Stimulated activated memory B cell treated with anti-CD40 and anti-IgM and Interleukin-4, amounts not matched to agents 10 μg/mL and 1 μg/mL and 100 μg/mL, for 72 hours (primary cell): ENCODE results near the gene ST7.
A peak's percentile ranks its signal among the peaks of the same experiment; 100 is the strongest.

Experiments
- ATAC-seq: fragments of 150-1000 bp; cut with Tn5 transposase; 2 replicates; pipeline ENCODE4 v1.10.0; 2021
- H3K27ac Mint-ChIP-seq: one replicate; pipeline ENCODE4 v1.8.0; 2022; ENCODE audit warnings: mild to moderate bottlenecking, mixed read lengths
- H3K27me3 Mint-ChIP-seq: one replicate; pipeline ENCODE4 v1.8.0; 2022; ENCODE audit warnings: mixed read lengths
- H3K36me3 Mint-ChIP-seq: one replicate; pipeline ENCODE4 v1.8.0; 2022; ENCODE audit warnings: mixed read lengths
- H3K4me1 Mint-ChIP-seq: one replicate; pipeline ENCODE4 v1.8.0; 2022; ENCODE audit warnings: mixed read lengths
- H3K4me3 Mint-ChIP-seq: one replicate; pipeline ENCODE4 v1.8.0; 2022; ENCODE audit warnings: mild to moderate bottlenecking, moderate library complexity, mixed read lengths
- H3K9me3 Mint-ChIP-seq: one replicate; pipeline ENCODE4 v1.8.0; 2022; ENCODE audit warnings: mixed read lengths

The ST7 gene

GRCh38 chr7:117038408-117038807, 85.1 kb downstream of the ST7 start:
- peaks cover 6% of the 10 kb centered on the region for H3K36me3 Mint-ChIP-seq
- H3K27me3 Mint-ChIP-seq: no peaks in the 10 kb centered on the region
- H3K9me3 Mint-ChIP-seq: no peaks in the 10 kb centered on the region
- ATAC-seq: no peak
- H3K4me1 Mint-ChIP-seq: peaks cover 30% of the 10 kb centered on the region
- no peak overlapping the region for H3K27ac Mint-ChIP-seq
- H3K4me3 Mint-ChIP-seq: no peak overlapping the region

- ATAC-seq: peak; percentile 78
- Mint-ChIP-seq H3K27ac (peak overlapping the region; percentile 58), H3K36me3 (peaks cover 20% of the 10 kb centered on the region), H3K9me3 (no peaks in the 10 kb centered on the region), H3K4me3 (no peak overlapping the region), H3K4me1 (peaks cover 39% of the 10 kb centered on the region), H3K27me3 (no peaks in the 10 kb centered on the region)
Observed at GRCh38 chr7:117041007-117041406, 87.7 kb downstream of the ST7 start.

GRCh38 chr7:117041822-117042221, 88.5 kb downstream of the ST7 start:
- Mint-ChIP-seq H3K9me3 (no peaks in the 10 kb centered on the region), H3K4me3 (no peak overlapping the region), H3K27me3 (no peaks in the 10 kb centered on the region), H3K4me1 (peaks cover 38% of the 10 kb centered on the region), H3K36me3 (peaks cover 20% of the 10 kb centered on the region), H3K27ac (no peak overlapping the region)
- ATAC-seq: no peak

- H3K36me3 Mint-ChIP-seq: peaks cover 20% of the 10 kb centered on the region
- H3K9me3 Mint-ChIP-seq: no peaks in the 10 kb centered on the region
Observed at GRCh38 chr7:117043108-117043825, 90.0 kb downstream of the ST7 start.

GRCh38 chr7:117044664-117045063, 91.4 kb downstream of the ST7 start:
- Mint-ChIP-seq H3K4me3 (no peak overlapping the region), H3K27me3 (no peaks in the 10 kb centered on the region), H3K4me1 (peaks cover 55% of the 10 kb centered on the region), H3K27ac (peak overlapping the region; percentile 18), H3K9me3 (no peaks in the 10 kb centered on the region), H3K36me3 (peaks cover 26% of the 10 kb centered on the region)
- ATAC-seq: no peak

More at GRCh38 chr7:117043108-117043825, 90.0 kb downstream of the ST7 start:
- H3K4me3 Mint-ChIP-seq: no peak overlapping the region
- H3K4me1 Mint-ChIP-seq: peaks cover 42% of the 10 kb centered on the region
- H3K27ac Mint-ChIP-seq: no peak overlapping the region
- H3K27me3 Mint-ChIP-seq: no peaks in the 10 kb centered on the region
- no peak for ATAC-seq

- Mint-ChIP-seq H3K4me3 (no peak overlapping the region), H3K36me3 (peaks cover 23% of the 10 kb centered on the region), H3K4me1 (peaks cover 49% of the 10 kb centered on the region), H3K27me3 (no peaks in the 10 kb centered on the region), H3K27ac (no peak overlapping the region), H3K9me3 (no peaks in the 10 kb centered on the region)
- no peak for ATAC-seq
Observed at GRCh38 chr7:117045927-117046710, 92.8 kb downstream of the ST7 start.

GRCh38 chr7:117047496-117047895, 94.2 kb downstream of the ST7 start:
- Mint-ChIP-seq H3K27me3 (no peaks in the 10 kb centered on the region), H3K27ac (no peak overlapping the region), H3K9me3 (peaks cover 4% of the 10 kb centered on the region), H3K4me3 (no peak overlapping the region), H3K4me1 (peaks cover 45% of the 10 kb centered on the region), H3K36me3 (peaks cover 30% of the 10 kb centered on the region)
- ATAC-seq: no peak

- Mint-ChIP-seq H3K9me3 (peaks cover 4% of the 10 kb centered on the region), H3K36me3 (peaks cover 30% of the 10 kb centered on the region), H3K4me1 (peaks cover 45% of the 10 kb centered on the region), H3K27ac (no peak overlapping the region), H3K4me3 (no peak overlapping the region), H3K27me3 (no peaks in the 10 kb centered on the region)
- ATAC-seq: no peak
Observed at GRCh38 chr7:117048114-117048866, 95.0 kb downstream of the ST7 start.

- H3K36me3 Mint-ChIP-seq: peaks cover 27% of the 10 kb centered on the region
- no peak for ATAC-seq
- peaks cover 4% of the 10 kb centered on the region for H3K9me3 Mint-ChIP-seq
- no peak overlapping the region for H3K27ac Mint-ChIP-seq
- peaks cover 42% of the 10 kb centered on the region for H3K4me1 Mint-ChIP-seq
- H3K4me3 Mint-ChIP-seq: no peak overlapping the region
- H3K27me3 Mint-ChIP-seq: no peaks in the 10 kb centered on the region
Observed at GRCh38 chr7:117048882-117049281, 95.6 kb downstream of the ST7 start.

GRCh38 chr7:117051808-117052207, 98.5 kb downstream of the ST7 start:
- Mint-ChIP-seq H3K4me3 (no peak overlapping the region), H3K4me1 (peaks cover 24% of the 10 kb centered on the region)
- no peak for ATAC-seq

GRCh38 chr7:117053432-117053831, 100.1 kb downstream of the ST7 start:
- H3K36me3 Mint-ChIP-seq: peaks cover 16% of the 10 kb centered on the region
- no peaks in the 10 kb centered on the region for H3K27me3 Mint-ChIP-seq
- no peak overlapping the region for H3K4me3 Mint-ChIP-seq
- H3K9me3 Mint-ChIP-seq: peaks cover 4% of the 10 kb centered on the region
- no peak overlapping the region for H3K27ac Mint-ChIP-seq
- no peak for ATAC-seq
- peaks cover 19% of the 10 kb centered on the region for H3K4me1 Mint-ChIP-seq

More at GRCh38 chr7:117051808-117052207, 98.5 kb downstream of the ST7 start:
- H3K27ac Mint-ChIP-seq: no peak overlapping the region
- H3K36me3 Mint-ChIP-seq: peaks cover 16% of the 10 kb centered on the region
- H3K27me3 Mint-ChIP-seq: no peaks in the 10 kb centered on the region
- peaks cover 4% of the 10 kb centered on the region for H3K9me3 Mint-ChIP-seq

- H3K4me3 Mint-ChIP-seq: no peak overlapping the region
- H3K27me3 Mint-ChIP-seq: no peaks in the 10 kb centered on the region
- no peak overlapping the region for H3K27ac Mint-ChIP-seq
- no peaks in the 10 kb centered on the region for H3K9me3 Mint-ChIP-seq
- peaks cover 7% of the 10 kb centered on the region for H3K36me3 Mint-ChIP-seq
- ATAC-seq: no peak
- H3K4me1 Mint-ChIP-seq: peaks cover 14% of the 10 kb centered on the region
Observed at GRCh38 chr7:117061751-117062150, 108.5 kb downstream of the ST7 start.

- no peak overlapping the region for H3K4me3 Mint-ChIP-seq
- peaks cover 7% of the 10 kb centered on the region for H3K36me3 Mint-ChIP-seq
- H3K27me3 Mint-ChIP-seq: no peaks in the 10 kb centered on the region
- ATAC-seq: no peak
- no peaks in the 10 kb centered on the region for H3K9me3 Mint-ChIP-seq
- no peak overlapping the region for H3K27ac Mint-ChIP-seq
- H3K4me1 Mint-ChIP-seq: peaks cover 20% of the 10 kb centered on the region
Observed at GRCh38 chr7:117062300-117062699, 109.0 kb downstream of the ST7 start.

GRCh38 chr7:117064688-117065087, 111.4 kb downstream of the ST7 start:
- no peak for ATAC-seq
- Mint-ChIP-seq H3K4me3 (no peak overlapping the region), H3K9me3 (no peaks in the 10 kb centered on the region), H3K4me1 (peaks cover 34% of the 10 kb centered on the region), H3K36me3 (peaks cover 7% of the 10 kb centered on the region), H3K27me3 (no peaks in the 10 kb centered on the region), H3K27ac (no peak overlapping the region)

GRCh38 chr7:117065571-117066150, 112.4 kb downstream of the ST7 start:
- Mint-ChIP-seq H3K4me1 (peaks cover 34% of the 10 kb centered on the region), H3K9me3 (no peaks in the 10 kb centered on the region), H3K27me3 (no peaks in the 10 kb centered on the region), H3K27ac (peak overlapping the region; percentile 45), H3K36me3 (peaks cover 7% of the 10 kb centered on the region), H3K4me3 (no peak overlapping the region)
- ATAC-seq: no peak
